EL (cell line): ENCODE results near the gene ZBTB7C.
A peak's percentile ranks its signal among the peaks of the same experiment; 100 is the strongest.

Source experiments
- DNase-seq: peaks from one replicate; pipeline ENCODE4 v3.0.0-alpha.2; 2016

Gene ZBTB7C

DNA sequence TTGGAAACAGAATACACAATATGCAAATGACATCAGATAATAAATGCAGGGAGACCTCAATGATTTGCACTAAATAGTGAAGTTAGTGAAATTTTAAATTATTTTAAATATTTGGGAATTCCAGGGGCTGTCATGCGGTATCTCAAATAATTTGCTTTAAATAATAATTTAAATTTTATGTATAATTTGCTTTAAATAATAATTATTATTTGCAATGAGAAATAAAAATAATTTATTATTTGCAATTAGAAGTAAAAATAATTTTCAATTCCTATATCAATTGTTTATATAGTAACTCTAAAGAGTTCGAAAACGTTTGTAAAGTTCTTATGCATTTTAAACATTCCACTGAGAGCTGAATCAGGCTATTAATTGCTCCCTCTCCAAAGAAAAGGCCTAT is 226.4 kb downstream of the ZBTB7C start:
- DNase-seq = no peak

DNA sequence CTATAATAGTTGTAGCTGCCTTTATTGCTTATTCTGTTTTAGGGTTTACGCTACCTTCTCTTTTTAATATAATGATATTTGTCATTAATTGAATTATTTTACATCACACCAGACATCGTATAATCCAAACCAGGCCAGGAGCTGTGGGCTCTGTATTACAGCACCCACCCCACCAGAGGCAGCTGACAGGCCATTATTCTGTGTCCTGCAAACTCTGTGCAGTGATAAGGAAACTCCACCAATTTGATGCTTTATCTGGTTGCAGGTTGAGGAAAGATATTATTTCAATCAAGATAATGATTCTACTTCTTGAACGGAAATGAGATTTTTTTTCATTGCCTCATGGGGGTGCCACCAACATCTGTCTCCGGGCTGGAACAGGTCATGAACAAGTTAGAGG is 227.3 kb downstream of the ZBTB7C start:
- DNase-seq = no peak

DNA sequence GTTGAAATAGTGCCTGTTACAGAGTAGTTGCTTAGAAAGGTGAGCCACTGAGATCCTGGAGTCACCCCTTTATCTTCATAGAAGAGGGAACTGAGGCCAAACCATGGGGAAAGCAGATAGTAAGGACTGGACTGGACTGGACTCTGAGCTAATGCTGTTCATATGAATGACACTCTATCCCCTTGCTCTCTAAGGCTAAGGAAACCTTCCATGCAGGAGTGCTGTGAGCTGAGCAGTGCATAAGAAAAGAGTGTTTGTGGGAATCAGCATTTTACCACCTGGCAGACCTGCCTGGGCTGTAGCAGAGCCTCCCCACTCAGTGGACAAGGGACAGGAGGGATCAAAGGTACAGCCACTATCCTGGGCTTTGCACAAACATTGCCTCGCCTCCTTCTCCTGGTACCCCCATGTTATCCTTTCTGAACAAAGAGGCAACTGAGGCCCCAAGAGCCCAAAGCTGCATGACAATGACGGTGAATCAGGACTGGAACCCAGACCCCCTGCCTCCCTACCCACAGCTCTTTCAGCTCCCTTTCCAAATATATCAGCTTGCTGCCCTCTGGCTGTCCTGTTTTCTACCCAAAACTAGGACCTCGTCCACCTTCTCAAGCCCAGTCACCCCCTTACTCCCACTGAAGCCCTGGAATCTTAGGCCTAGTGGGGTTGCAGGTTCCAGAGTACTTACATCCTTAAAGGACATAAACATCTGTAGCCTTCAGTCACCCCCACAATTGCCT is 227.9 kb downstream of the ZBTB7C start:
- DNase-seq = no peak

DNA sequence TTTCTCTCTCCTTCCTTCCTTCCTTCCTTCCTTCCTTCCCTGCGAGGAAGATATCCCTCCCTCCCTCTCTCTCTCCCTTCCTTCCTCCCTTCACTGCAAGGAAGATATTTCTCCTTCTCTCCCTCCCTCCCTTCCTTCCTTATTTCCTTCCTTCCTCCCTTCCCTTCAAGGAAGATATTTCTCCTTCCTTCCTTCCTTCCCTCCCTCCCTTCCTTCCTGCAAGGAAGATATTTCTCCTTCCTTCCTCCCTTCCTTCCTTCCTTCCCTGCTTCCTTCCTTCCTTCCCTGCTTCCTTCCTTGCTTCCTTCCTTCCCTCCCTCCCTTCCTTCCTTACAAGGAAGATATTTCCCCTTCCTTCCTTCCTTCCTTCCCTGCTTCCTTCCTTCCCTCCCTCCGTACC is 229.5 kb downstream of the ZBTB7C start:
- no peak for DNase-seq

DNA sequence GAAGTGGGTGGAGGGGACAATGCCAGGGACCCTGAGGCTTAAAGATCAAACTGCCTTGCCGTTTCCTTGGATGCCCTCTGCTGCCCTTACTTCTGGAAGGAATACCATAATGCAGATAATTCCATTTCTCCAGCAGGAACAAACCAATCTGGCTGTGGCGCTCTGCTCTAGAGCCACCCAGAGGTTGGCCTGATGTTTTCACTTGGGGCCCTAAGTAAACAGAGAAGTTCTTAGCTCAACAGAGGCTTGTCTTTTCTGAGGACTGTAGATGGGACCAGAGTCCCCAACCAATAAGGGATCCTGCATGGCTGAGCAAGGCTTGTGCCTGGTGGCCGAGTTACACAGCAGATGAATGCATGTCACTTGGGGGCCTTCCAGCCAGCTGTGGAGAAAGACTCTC is 230.2 kb downstream of the ZBTB7C start:
- no peak for DNase-seq

DNA sequence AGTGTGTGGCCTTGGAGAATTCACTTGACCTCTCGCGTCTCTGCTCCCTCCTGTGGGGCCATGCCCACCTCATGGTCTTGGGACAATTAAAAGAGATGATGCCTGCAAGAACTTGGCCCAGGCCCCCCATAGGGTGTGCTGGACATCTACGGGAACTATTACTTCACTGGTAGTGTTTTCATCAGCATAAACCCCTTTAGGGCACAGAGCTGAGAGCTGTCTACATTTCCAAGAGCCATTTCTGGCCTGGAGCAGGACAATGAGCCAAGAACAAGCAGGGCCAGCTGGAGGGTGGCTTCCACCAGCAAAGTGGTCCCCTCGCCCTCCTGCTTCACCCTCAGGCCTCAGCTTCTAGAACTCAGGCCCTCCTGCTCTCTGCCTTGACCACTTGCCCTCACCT is 232.3 kb downstream of the ZBTB7C start:
- no peak for DNase-seq

DNA sequence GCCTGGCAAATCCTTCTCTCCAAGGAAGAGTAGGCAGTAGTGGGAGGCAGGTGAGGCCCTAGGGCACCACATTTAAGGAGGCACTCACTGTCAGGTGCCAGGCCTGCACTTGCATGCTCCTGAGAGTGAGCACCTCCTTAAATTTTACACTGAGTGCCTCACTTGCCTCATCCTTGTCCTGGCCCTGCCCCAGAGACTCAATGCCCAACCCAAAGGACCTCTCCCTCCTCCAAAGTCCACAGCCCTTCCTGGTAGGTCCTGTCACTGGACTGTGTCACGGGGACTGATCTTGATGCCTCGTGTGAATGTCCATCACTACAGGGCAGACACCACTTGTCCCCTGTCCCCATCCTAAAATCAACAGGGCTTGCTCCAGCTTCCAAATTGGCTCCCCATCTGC is 235.6 kb downstream of the ZBTB7C start:
- no peak for DNase-seq

DNA sequence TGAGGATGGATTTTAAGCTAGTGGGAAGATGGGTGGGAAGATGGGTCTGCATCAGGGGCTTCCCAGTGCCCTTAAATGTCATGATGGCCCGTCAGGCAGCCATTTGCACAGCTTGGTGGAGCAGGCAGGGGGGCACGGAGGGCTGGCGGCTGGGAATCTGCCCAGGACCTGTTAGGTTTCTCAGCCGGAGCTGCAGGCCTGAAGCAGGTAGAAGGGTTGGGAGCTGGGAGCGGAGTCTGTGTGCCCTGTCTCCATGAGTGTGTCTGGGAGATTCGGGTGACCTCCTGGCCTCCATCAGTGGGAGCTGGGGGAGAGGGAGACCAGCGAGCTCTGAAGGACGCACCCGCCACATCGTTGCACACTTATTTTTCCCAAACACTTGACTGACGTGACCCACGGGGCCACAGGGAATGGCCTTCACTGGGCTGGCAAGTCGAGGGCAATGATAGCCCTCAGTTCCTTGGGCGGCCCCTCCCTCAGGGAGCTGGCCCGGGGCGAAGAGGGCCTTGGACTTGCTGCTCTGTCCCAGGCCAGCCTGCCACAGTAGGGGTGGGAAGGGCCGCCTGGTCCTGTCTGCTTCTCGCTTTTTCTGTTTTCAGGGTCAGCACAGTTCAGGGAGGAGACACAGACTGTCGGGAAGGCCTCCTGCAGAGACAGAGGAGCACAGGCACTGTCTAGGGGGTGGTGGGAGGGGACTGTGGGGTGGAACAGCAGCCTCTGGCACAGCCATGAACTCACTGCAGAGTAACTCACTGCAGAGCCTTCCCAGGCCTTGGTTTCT is 236.8 kb downstream of the ZBTB7C start:
- no peak for DNase-seq

DNA sequence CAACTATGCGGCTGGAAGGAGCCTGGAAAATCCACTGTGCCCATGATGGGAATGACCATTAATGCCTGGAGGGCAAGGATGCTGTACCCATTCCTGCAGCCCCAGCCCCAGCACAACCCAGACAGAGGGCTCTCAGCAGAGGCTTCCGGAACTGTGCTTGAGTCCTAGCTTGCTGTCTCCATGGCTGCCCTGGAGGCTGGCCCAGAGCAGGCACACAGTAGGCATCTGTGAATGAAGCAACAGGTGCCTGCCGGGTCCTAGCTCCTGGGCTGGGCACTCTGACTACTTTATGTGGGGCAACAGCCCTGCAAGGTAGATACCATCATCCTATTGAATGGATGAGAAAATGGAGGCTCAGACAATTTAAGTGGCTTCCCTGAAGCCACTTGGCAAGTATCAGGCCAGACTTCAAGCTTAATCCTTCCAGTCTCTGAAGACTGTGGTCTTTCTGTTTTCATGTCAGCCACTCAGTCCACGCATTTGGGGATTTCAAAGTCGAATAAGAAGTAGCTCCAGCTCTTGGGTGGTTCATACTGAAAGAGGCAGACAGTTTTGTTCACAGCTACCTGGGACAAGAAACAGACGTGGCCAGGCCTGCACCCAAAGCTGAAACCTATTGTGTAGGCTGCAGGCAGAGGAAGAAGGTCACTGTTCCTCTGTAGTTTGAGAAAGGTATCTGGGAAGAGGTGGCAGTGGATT is 237.5 kb downstream of the ZBTB7C start:
- DNase-seq = no peak

DNA sequence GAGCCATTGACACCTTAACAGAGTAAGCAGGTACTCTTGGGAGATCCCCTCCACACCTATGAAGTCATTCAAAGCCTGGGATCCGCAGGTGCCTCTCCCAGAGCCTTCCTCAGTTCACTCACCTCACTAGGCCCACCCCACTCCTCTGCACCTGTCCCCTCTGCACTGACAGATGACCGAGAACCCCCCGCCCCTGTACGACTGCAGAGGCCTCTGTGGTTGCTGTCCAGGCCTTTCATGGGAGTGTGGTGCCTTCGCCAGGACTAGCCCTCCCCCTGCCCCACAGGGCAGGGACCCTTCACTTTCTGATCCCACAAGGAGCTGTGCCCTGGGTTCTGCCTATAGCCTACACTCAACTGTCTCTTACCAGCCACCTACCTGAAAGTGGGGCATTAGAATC is 238.5 kb downstream of the ZBTB7C start:
- no peak for DNase-seq

DNA sequence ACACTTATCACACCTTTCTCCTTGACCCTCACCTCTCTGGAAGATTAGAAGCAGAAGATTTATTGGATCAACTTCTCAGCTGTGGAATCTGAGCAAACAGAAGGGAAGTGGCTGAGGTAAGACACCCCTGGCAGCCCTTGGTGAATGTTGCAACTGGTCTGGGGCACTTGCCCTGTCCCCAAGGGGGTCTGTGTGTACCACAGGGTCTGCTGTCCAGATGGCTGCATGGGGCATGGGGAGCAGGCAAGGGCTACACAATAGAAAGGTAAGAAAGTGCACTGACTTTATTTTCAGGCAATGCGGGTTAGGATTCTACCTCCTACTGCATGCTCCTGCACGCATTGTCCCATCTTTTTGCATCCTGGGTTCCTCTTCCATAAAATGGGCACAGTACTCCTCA is 240.3 kb downstream of the ZBTB7C start:
- no peak for DNase-seq

DNA sequence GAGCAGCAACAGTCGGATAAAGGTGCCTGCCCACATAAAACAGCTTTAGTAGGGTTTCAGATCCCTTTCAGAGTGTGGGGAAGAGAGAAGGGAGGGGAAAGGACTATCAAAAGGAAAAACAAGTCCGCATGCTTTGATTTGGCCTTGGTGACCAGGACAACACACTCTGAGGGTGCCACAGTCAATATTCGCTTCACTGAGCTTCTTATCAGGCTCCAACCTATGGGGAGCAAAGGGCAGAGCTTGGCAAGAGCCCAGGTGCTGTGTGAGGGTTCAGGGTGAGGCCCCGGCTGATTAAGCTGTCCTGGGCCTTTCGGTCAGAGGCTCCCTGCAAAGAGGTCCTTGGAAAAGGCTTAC is 241.3 kb downstream of the ZBTB7C start:
- no peak for DNase-seq

DNA sequence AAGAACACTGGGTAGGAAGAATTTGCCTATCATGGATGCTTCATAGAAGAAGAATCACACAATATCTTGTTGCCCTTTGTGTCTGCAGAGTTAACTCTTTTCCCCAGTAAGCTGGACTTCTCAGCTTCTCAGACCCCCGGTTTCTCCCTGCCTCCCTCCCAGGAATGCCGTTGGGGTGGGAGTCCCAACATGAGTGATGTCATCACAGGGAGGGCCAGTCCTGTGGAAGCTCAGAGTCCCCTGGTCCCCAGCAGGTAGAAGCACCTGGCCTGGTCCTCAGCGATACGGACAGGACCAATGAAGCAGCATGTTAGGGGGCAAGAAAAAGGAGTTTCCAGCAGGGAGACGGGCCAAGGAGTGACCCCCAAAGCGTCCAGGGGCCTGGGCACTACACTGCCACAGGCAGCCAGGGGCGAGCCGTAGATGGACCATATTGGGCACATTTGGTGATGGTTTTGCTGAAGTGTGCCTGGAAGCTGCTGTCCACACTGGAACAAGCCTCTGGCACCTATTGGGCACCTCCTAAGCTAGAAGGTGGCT is 242.8 kb downstream of the ZBTB7C start:
- DNase-seq = no peak

DNA sequence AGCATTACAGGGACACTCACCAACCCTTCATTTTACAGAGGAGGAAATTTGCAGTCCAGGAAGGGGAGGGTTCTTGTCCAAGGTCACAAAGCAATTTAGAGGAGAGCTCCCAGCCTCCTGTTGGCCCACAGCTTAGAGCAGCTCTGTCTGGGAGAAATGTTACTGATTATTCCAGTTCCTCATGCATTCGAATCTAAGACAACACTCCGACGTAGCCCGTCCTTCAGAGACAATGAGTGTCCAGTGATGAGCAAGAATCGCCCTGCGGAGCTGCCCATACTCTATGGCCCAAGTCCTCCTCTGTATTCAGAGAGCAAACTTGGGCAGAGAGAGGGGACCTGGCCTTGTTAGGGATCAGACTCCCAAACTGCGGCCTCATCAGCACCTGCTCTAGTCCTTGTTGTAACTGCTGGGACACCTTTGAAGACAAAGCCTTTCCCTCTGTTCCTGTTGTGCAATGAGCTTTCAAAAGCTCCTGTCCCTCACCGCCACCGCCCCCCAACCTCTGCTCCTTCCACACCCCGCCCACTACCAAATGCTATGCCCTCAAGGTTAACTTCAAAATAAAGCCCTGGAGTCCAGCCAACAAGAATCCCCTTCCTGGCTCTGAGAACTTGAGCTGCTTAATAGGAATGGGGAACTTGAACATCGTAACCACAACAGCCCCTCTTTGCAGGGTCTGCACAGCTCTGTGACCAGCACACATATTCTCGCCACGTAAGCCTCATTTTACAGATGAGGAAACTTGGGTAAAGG is 243.9 kb downstream of the ZBTB7C start:
- DNase-seq = no peak

DNA sequence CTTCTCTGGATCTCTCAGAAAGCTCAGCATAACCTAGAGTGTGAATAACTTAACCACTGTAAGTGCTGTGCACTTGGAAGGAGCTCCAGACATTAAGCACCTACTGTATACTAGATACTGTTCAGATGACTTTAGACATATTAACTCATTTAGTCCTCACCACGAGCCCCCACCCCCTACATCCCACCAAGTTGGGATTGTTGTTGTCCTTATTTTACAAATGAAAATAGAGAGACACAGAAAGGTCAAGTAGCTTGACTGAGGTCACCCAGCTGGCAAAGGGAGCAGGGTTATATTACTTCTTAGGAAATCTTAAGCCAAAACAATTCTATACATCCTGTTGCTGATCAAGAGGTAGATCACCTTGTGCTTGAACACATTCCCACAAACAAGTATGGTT is 244.5 kb downstream of the ZBTB7C start:
- DNase-seq = no peak

DNA sequence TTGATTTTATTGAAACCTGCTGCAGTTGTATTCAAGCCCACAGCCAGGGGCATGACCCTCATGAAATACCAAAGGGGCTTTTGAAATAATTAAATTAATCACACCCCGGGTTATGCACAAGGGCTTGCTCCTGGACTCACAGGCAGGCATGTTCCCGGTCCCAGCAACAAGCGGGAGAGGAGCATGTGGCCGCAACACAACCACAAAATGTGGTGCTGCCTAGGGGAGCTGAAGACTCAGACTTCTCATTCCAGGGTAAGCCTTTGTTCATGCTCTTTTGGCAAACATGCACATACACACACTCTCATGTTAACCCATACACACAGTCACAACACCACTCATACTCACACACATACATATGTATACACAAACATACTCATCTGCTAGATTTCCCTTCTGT is 245.1 kb downstream of the ZBTB7C start:
- no peak for DNase-seq

DNA sequence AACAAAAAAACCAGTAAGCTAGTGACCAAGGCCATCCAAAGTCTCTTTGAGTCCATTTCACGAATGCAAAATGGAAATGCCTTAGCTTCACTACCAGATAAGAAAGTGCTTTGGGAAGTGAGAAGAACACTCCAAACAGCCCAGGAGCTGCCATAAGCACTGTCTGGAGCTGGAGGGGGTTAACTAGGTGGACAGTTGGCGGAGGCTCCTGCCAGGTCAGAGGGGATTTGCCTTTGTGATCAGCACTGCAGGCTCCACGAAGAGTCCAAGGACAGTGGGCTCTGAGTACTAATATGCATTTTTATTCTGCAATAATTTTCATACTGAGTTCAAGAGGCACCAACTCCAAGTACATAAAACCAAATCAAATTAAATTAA is 245.5 kb downstream of the ZBTB7C start:
- DNase-seq = no peak

DNA sequence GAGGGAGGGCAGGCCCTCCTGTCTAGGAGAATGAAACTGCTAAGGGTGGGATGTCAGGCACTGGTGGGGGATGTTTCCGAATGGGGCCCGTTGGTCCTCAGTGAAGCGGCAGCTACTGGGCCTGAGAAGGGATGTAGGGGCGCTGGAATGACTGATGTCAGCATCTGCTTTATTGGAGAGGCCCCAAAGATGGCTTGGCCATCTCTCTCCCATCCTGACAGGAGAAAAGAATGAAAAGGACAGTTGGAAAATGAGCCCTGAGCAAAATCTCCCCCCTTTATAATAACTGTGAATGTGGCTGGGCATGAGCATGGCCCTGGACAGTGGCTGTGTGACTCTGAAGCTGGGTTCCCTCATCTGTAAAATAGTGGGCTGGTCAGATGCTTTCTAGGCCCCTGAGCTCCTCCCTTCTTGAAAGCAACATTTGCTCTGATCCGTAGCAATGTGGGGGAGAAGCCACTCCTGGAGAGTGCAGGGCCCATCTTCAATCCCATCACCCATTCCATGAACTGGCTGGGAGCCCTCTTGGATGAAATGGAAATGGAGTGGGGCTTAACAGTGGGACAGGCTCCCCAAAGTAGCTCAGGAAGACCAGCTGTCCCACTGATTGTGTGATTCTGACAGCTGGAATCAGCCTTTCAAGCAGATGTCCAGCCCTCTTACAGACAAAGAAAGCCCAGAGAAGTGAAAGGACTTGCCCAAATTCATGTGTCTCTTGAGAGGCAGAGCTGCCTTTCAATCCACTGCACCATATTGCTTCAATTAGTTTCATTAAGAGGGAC is 246.0 kb downstream of the ZBTB7C start:
- no peak for DNase-seq

DNA sequence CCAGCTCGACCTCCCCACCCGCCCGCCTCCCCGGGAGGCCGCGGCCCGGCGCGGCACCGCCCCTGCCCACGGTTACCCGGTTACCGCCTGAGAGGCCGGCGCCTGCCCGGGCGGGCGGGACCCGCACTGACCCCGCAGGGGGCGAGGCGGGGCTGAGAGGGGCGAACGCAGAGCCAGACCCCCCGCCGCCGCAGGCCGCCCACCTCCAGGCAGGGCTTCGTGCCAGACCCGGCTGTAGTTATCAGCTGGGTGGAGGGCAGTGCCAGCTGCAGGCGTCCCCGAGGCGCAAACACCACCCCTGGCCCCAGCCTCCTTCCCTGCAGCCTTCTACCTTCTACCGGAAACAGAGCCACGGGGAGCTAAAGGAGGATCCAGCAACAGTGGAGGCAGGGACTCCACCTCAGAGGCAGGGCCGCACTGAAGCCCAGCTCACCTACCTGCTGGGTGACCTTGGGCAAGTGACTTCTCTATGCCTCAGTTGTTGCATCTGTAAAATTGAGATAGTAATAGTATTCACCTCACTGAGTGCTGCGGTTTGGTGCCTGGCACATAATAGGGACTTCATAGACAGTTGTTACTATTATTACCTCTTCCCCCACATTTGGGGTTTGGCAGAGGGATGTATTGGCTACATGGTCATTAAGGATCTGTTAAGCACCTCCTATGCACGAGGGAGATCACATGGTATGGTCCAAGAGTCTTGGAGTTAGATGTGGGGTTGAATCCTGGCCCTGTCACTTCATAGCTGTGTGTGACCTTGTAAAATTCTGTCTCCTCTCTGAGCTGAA is 247.1 kb downstream of the ZBTB7C start:
- DNase-seq = no peak

DNA sequence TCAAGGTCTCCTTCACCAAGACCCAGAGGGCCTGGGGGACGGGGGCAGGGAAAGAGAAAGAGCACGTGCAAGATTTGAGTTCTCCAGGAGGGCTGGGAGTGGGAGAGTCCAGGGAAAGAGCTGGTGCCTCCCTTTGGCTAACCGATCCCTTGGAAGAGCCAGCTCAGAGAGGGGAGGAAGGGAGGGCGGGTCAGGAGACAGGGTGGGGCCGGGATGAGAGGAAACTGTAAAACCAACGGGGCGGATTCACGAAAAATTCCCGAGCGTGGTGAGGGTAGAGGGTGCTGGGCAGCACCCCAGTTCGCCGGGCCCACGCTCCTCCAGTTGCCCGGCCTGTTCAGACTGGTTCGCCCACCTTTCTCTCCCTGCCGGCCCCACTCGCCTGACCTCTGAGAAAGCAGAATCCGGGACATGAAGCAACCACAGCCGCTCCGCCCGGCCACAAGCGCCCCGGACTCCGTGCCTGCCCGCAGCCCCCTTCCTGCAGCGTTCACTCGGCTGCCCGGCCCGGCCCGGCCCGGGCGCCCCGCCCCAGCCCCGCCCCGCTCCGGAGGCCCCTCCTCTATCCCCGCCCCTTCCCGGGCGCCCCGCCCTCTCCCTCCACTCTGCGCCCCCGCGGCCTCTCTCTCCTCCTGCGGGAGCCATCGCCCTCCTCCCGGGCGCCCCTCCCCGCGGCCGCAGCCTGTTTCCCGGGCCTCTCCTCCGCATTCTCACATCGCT is 247.8 kb downstream of the ZBTB7C start:
- DNase-seq = peak; percentile 65

DNA sequence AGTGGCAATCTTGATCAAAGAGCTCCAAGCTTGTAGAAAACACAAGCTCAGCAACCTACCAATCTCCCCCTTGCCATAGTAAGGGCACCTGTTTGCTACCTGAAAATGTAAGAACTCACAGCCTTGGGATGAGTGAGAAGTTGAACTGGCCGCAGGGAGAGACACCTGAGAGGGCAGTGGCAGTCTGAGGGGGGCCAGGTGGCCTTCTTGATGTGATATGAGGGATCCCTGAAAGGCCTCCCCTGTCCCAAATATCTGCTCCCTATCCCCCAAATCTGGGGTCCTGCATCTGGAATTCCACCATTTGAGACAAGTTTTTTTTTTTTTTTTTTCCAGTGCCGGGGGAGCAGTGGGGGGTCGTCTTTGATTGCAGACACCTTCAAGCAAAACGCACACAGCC is 248.6 kb downstream of the ZBTB7C start:
- no peak for DNase-seq
